SK-N-SH (cell line): ENCODE results near the gene MPDZ. TPM values are rescaled to one million over a fixed set of nuclear protein-coding genes. Genes with fewer than 3 reads are reported as not detected.

Experiments used
- CTCF ChIA-PET: fragments of 300-600, 350-600 bp; formaldehyde crosslinking; extraction: SDS; loops from one replicate; lab custom pipeline; 2021; lab: Yijun Ruan, JAX
- POLR2A ChIA-PET: fragments of 350-600 bp; sonication (Branson Sonifier 250); formaldehyde crosslinking; extraction: SDS; loops from one replicate; lab custom pipeline; 2020; ENCODE audit warnings: antibody characterized with exemption, inconsistent platforms; lab: Yijun Ruan, JAX
- DNase-seq: peaks from one replicate; pipeline ENCODE4 v3.0.0; 2012
- H2AFZ ChIP-seq: fragments of 200-600 bp; sonication (generic); 2 replicates; pipeline ENCODE4 v1.8.1; 2016; ENCODE audit warnings: antibody characterized with exemption, mild to moderate bottlenecking, low read depth
- H3F3A ChIP-seq: fragments of 200-600 bp; sonication (generic); replicated peaks from 2 replicates; pipeline ENCODE3; 2016; ENCODE audit warnings: antibody characterized with exemption, mild to moderate bottlenecking; ENCODE audit not compliant: insufficient read depth
- H3K27ac ChIP-seq, 2 experiments: fragments of 200-500 bp in 1 of 2; fragments of 200-600 bp in 1 of 2; sonication (Bioruptor generic) in 1 of 2; sonication (generic), shearing (Covaris generic) in 1 of 2; 2 replicates each; pipeline versions ENCODE4 v1.5.1 to v1.6.1; 2014 to 2016; ENCODE audit warnings: low read depth in 2 of 2, inconsistent platforms in 1 of 2, low read length in 1 of 2, mild to moderate bottlenecking in 1 of 2, mixed read lengths in 1 of 2
- H3K27me3 ChIP-seq: fragments of 200-600 bp; sonication (generic), shearing (Covaris generic); 2 replicates; pipeline ENCODE4 v1.6.1; 2016; ENCODE audit warnings: mixed run types; ENCODE audit not compliant: insufficient read depth
- H3K36me3 ChIP-seq, 2 experiments: fragments of 200-500 bp in 1 of 2; fragments of 200-600 bp in 1 of 2; sonication (Bioruptor generic) in 1 of 2; sonication (generic) in 1 of 2; replicated peaks in 1 of 2; 2 replicates each; pipeline versions ENCODE3 to v1.5.1; 2014 to 2016; ENCODE audit warnings: low read length in 1 of 2, mild to moderate bottlenecking in 1 of 2; ENCODE audit not compliant: insufficient read depth in 2 of 2, control insufficient read depth in 1 of 2
- H3K4me1 ChIP-seq, 2 experiments: fragments of 200-500 bp in 1 of 2; fragments of 200-600 bp in 1 of 2; sonication (Bioruptor generic) in 1 of 2; sonication (generic), shearing (Covaris generic) in 1 of 2; 2 replicates each; pipeline versions ENCODE4 v1.5.1 to v1.6.1; 2014 to 2016; ENCODE audit warnings: low read depth in 1 of 2, low read length in 1 of 2, mixed run types in 1 of 2; ENCODE audit not compliant: insufficient read depth in 2 of 2, control insufficient read depth in 1 of 2
- H3K4me2 ChIP-seq: fragments of 200-600 bp; sonication (generic), shearing (Covaris generic); 2 replicates; pipeline ENCODE4 v1.6.1; 2017; ENCODE audit warnings: mixed run types
- H3K4me3 ChIP-seq, 2 experiments: fragments of 200-500 bp in 1 of 2; fragments of 200-600 bp in 1 of 2; sonication (Bioruptor generic) in 1 of 2; sonication (generic), shearing (Covaris generic) in 1 of 2; 2 replicates each; pipeline versions ENCODE4 v1.5.1 to v1.8.1; 2014 to 2016; ENCODE audit warnings: low read depth in 2 of 2, inconsistent platforms in 1 of 2, low read length in 1 of 2, mild to moderate bottlenecking in 1 of 2, mixed read lengths in 1 of 2, moderate library complexity in 1 of 2
- H3K79me2 ChIP-seq: fragments of 200-600 bp; sonication (generic); 2 replicates; pipeline ENCODE4 v1.8.1; 2017; ENCODE audit warnings: mild to moderate bottlenecking; ENCODE audit not compliant: insufficient read depth
- H3K9ac ChIP-seq: fragments of 200-600 bp; sonication (generic); 2 replicates; pipeline ENCODE4 v1.6.1; 2017; ENCODE audit warnings: mixed run types
- H3K9me2 ChIP-seq: fragments of 200-600 bp; sonication (generic); 2 replicates; pipeline ENCODE4 v1.6.1; 2017; ENCODE audit warnings: mixed run types
- H3K9me3 ChIP-seq: fragments of 200-600 bp; sonication (generic); 2 replicates; pipeline ENCODE4 v1.6.1; 2017; ENCODE audit warnings: mixed run types, mild to moderate bottlenecking, moderate library complexity
- H4K20me1 ChIP-seq: fragments of 200-600 bp; sonication (generic); 2 replicates; pipeline ENCODE4 v1.6.1; 2017; ENCODE audit warnings: mild to moderate bottlenecking, mixed run types; ENCODE audit not compliant: insufficient read depth
- IRF3 ChIP-seq: fragments of 150-350 bp; IDR thresholded peaks from 2 replicates; pipeline ENCODE4 v1.6.1; 2016; ENCODE audit warnings: mild to moderate bottlenecking, low read depth, low read length
- POLR2AphosphoS5 ChIP-seq: IDR thresholded peaks from 2 replicates; pipeline ENCODE4 v1.6.1; 2012; ENCODE audit warnings: low read depth, low read length
- REST ChIP-seq: IDR thresholded peaks from 2 replicates; pipeline ENCODE4 v1.6.1; 2012; ENCODE audit warnings: mild to moderate bottlenecking, low read depth, low read length, moderate library complexity
- RFX5 ChIP-seq: IDR thresholded peaks from 2 replicates; pipeline ENCODE4 v1.6.1; 2012; ENCODE audit warnings: mild to moderate bottlenecking, improper control_type of control experiment, low read length
- SMC3 ChIP-seq: IDR thresholded peaks from 2 replicates; pipeline ENCODE4 v1.6.1; 2012; ENCODE audit warnings: low read depth, low read length, improper control_type of control experiment
- TAF1 ChIP-seq: IDR thresholded peaks from 2 replicates; pipeline ENCODE4 v1.6.1; 2012; ENCODE audit warnings: low read depth, mild to moderate bottlenecking, low read length, moderate library complexity, borderline replicate concordance
- ZBTB33 ChIP-seq: IDR thresholded peaks from 2 replicates; pipeline ENCODE4 v1.4.0; 2012; ENCODE audit warnings: low read depth, borderline replicate concordance
- WGBS: methylation state at CpG from one replicate; pipeline ENCODE4 v1.1.6; 2017; ENCODE audit warnings: low lambda C conversion rate; 5-methylcytosine and 5-hydroxymethylcytosine counted together
- polyA plus RNA-seq, 3 experiments: library from polyadenylated mRNA; depleted of rRNA; stranded (reverse); fragments of >200 nt; gene quantifications; 2 replicates each; pipeline ENCODE4 v1.2.3, GENCODE V29; 2012

The MPDZ gene
- polyA plus RNA-seq, 1 of the 3 experiments (the other 2 are of a cell fraction), result 20.5 TPM

- 95% methylated on average over 5 of the region's 5 CpGs for WGBS
- no peaks in the 10 kb centered on the region for H3K9me2 ChIP-seq
Measured at GRCh38 chr9:13109781-13110180, 169.7 kb downstream of the MPDZ start.

More at GRCh38 chr9:13109781-13110180, 169.7 kb downstream of the MPDZ start:
- no peak for DNase-seq
- Histone ChIP-seq H3K36me3 (peaks cover 57 to 77% of the 10 kb centered on the region in 2 experiments), H3K4me3 (no peak overlapping the region), H3K79me2 (no peaks in the 10 kb centered on the region; the same call in 1 of the 2 replicates), H3K9ac (no peak overlapping the region), H3K4me1 (peaks cover 7 to 10% of the 10 kb centered on the region in 2 experiments; a peak in 3 of 4 replicates), H3K27me3 (no peaks in the 10 kb centered on the region), H3K9me3 (no peaks in the 10 kb centered on the region), H3K4me2 (no peak overlapping the region), H3K27ac (no peak overlapping the region), H3F3A (no peaks in the 10 kb centered on the region), H4K20me1 (no peaks in the 10 kb centered on the region), H2AFZ (no peak overlapping the region)
- TF ChIP-seq POLR2AphosphoS5 (no peak), TAF1 (no peak), ZBTB33 (no peak), REST (no peak), RFX5 (no peak), SMC3 (no peak), IRF3 (no peak)
- CTCF ChIA-PET, result interaction anchor here (1.2 to 1.4 kb wide), 2 partner anchors 17 to 387 kb away, joined by 3 read pairs; no protein-coding TSS in a partner anchor
- POLR2A ChIA-PET, result no interaction called here
